H54 (cell line): Measurements from ENCODE around the gene FBRS.

Experiments
- DNase-seq: peaks from one replicate; pipeline ENCODE4 v3.0.0; 2011; ENCODE audit warnings: low spot score, mixed read lengths; ENCODE audit not compliant: insufficient read length
- FAIRE-seq: peaks from 3 replicates; lab custom pipeline; 2011; peaks lifted over from hg19 to GRCh38; lab: Jason Lieb, UNC
- POLR2A ChIP-seq: IDR thresholded peaks from 2 replicates; pipeline ENCODE4 v1.6.1; 2011; ENCODE audit warnings: low read depth, mild to moderate bottlenecking, low read length

Gene FBRS

GRCh38 chr16:30651124-30652004, 6.9 kb upstream of the FBRS start:
- FAIRE-seq: no peak
- peak; percentile 75 for DNase-seq
- TF ChIP-seq POLR2A: peak; percentile 30; the same call in 1 of the 2 replicates

- DNase-seq (no peak), FAIRE-seq (no peak)
- TF ChIP-seq POLR2A: no peak
Observed at GRCh38 chr16:30652005-30652296, 6.3 kb upstream of the FBRS start.

GRCh38 chr16:30652718-30653117, 5.5 kb upstream of the FBRS start:
- DNase-seq (no peak), FAIRE-seq (no peak)
- TF ChIP-seq POLR2A: no peak

GRCh38 chr16:30654856-30655255, 3.4 kb upstream of the FBRS start:
- FAIRE-seq (no peak), DNase-seq (no peak)

GRCh38 chr16:30655815-30656347, 2.4 kb upstream of the FBRS start:
- DNase-seq (no peak), FAIRE-seq (no peak)
- no peak for TF ChIP-seq POLR2A

More at GRCh38 chr16:30654856-30655255, 3.4 kb upstream of the FBRS start:
- TF ChIP-seq POLR2A: no peak

- DNase-seq (no peak), FAIRE-seq (no peak)
- no peak for TF ChIP-seq POLR2A
Observed at GRCh38 chr16:30656388-30656787, 1.8 kb upstream of the FBRS start.

- TF ChIP-seq POLR2A: no peak
- DNase-seq: no peak
- FAIRE-seq: no peak
Observed at GRCh38 chr16:30656974-30657865, 1.0 kb upstream of the FBRS start.

GRCh38 chr16:30658731-30659506, 688 bp downstream of the FBRS start:
- no peak for FAIRE-seq
- DNase-seq: peak; percentile 75
- TF ChIP-seq POLR2A: no peak; the same call in 1 of the 2 replicates

GRCh38 chr16:30659507-30660423, 1.5 kb downstream of the FBRS start:
- DNase-seq: no peak
- FAIRE-seq: no peak
- no peak for TF ChIP-seq POLR2A

- no peak for TF ChIP-seq POLR2A
- DNase-seq: no peak
- FAIRE-seq: no peak
Observed at GRCh38 chr16:30660424-30661261, 2.4 kb downstream of the FBRS start.

GRCh38 chr16:30662449-30662848, 4.2 kb downstream of the FBRS start:
- DNase-seq: no peak
- FAIRE-seq: no peak
- TF ChIP-seq POLR2A: no peak
